ENCODE measurements around the gene CCDC146. TPM values are rescaled to one million over a fixed set of nuclear protein-coding genes. Genes with fewer than 3 reads are reported as not detected.
A peak's percentile ranks its signal among the peaks of the same experiment; 100 is the strongest.
"Not testable (repeated sequence)": the region's sequence is repeated elsewhere in the genome, so short reads cannot be mapped to it uniquely, and the experiment has no call there.

Gene CCDC146
- 2.1 TPM for polyA plus RNA-seq (2012; ENCODE audit: insufficient read depth, insufficient read length)

DNA sequence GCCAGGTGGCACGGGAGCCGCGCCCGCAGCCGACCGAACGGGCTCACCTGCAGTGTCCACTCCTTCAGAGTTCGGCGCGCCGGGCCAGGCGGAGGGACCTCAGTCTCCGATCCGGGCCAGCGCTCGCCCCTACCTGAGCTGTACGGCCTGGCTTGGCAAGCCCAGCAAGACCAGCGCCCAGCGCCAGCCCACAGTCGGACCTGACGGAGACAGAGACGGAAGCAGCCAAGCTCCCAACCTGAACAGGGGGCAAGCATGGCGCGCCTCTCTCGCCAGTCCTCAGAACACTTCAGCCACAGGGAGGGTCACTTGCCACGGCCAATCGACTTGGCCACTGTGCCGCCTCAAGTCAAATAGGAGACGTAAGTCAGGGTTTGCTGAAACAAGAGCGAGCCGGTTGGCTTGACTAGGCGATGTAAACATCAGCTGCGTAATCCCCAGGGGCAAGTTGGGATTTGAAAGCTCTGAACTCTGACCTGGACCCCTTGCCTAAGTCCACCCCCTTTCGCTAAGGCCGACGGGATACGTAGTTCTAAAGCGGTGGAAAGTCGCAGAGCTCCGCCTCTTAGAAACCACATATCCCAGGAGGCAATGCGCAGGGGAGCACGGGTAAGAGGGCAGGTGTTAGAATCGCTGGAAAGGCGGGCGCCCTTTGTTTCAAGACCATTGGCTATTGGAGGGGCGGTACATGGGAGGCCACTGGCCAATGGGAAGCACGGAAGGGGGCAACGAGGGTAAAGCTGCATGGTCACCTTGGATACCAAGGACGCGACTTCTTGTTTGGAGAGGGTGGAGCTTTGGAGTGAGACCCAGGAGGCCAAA is at the start of gene CCDC146:
CCDC146 (plus strand) TSS at position 756 of the 822 bp plus-strand sequence. CDS start 45,054 bp downstream, outside the sequence.
- DNase-seq (ENCODE audit: low read depth, low spot score): peak; percentile 98
- peak within 1 kb of the TSS; percentile 59 for H3K4me3 ChIP-seq (ENCODE audit: low read length)

GRCh38 chr7:77074786-77075396 is 47.5 kb upstream of the CCDC146 start:
- H3K4me3 ChIP-seq (ENCODE audit: low read length); DNase-seq (ENCODE audit: low read depth, low spot score): not testable (repeated sequence)

DNA sequence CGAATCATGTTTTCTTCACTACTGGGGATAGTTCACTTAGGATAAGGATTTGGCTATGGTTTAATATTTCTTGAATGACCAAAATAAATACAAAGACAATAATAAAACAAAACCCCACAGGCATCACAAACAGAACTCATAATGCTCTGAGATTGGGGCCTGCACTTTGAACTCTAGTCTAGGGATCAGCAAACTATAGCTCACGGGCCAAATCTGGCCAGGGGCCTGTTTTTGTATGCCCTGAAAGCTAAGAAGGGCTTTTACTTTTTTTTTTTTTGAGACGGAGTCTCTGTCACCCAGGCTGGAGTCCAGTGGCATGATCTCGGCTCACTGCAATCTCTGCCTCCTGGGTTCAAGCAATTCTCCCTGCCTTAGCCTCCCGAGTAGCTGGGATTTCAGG is 45.4 kb upstream of the CCDC146 start:
- not testable (repeated sequence) for H3K4me3 ChIP-seq (ENCODE audit: low read length); DNase-seq (ENCODE audit: low read depth, low spot score)

DNA sequence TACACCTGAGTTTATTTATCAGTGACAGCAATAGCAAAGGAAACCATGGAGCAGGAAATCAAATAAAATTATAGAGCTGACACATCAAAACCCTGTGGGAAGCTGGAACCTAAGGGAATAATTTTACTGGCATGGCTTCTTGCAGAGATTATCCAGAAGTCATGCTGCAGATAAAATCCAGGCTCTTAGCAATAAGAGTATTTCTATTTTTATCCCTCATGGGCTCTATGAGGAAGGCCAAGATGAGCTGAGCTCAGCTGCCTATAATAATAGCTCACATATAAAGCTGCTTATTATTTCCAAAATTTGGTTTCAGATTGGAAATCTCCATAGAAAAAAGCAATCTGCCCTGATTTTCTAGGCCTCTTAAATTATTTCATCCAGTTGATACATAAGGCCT is 43.3 kb upstream of the CCDC146 start:
- DNase-seq (ENCODE audit: low read depth, low spot score); H3K4me3 ChIP-seq (ENCODE audit: low read length): not testable (repeated sequence)

DNA sequence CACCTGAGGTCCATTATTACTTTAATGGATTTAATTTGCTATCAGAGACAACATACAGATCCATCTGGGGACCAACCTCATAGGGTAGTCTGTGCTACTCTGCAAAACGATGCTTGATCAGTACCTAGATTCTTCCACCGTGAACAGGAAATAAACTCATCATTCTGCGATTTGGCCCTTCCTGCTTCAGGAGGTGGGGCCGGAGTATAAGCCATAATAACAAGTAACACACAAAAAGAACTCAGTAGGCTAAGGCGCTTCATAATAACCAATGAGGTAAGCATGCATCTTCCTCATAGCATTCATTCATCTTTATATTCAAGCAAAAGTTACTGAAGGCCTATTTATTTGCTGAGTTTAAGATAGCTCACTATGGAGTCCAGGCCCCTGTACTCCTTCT is 42.8 kb upstream of the CCDC146 start:
- not testable (repeated sequence) for DNase-seq (ENCODE audit: low read depth, low spot score); H3K4me3 ChIP-seq (ENCODE audit: low read length)

DNA sequence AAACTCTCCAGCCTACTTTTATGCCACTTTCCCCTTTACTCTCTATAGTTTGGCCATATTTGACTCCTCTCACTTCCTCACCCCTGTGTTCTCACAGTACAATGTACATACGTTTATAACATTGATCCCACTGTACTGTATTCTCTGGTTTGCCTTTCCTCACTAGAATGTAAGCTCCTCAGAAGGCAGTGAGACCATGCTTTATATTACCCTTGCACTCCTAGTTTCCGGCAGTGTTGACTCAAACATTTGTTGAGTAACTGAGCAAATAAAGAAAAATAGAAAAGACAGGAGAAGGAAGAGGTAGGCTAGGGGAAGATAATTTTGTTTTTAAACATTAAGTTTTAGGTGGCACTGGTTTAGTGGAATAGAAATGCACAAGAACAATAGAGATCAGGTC is 42.2 kb upstream of the CCDC146 start:
- DNase-seq (ENCODE audit: low read depth, low spot score); H3K4me3 ChIP-seq (ENCODE audit: low read length): not testable (repeated sequence)

- DNase-seq (ENCODE audit: low read depth, low spot score); H3K4me3 ChIP-seq (ENCODE audit: low read length): not testable (repeated sequence)
Measured at GRCh38 chr7:77082192-77082591, 40.2 kb upstream of the CCDC146 start.

- DNase-seq (ENCODE audit: low read depth, low spot score); H3K4me3 ChIP-seq (ENCODE audit: low read length): not testable (repeated sequence)
Measured at GRCh38 chr7:77092301-77092700, 30.1 kb upstream of the CCDC146 start.

- not testable (repeated sequence) for H3K4me3 ChIP-seq (ENCODE audit: low read length); DNase-seq (ENCODE audit: low read depth, low spot score)
Measured at GRCh38 chr7:77100501-77100900, 21.9 kb upstream of the CCDC146 start.

GRCh38 chr7:77101187-77101586 is 21.2 kb upstream of the CCDC146 start:
- not testable (repeated sequence) for DNase-seq (ENCODE audit: low read depth, low spot score); H3K4me3 ChIP-seq (ENCODE audit: low read length)

- DNase-seq (ENCODE audit: low read depth, low spot score); H3K4me3 ChIP-seq (ENCODE audit: low read length): not testable (repeated sequence)
Measured at GRCh38 chr7:77102671-77103070, 19.7 kb upstream of the CCDC146 start.

DNA sequence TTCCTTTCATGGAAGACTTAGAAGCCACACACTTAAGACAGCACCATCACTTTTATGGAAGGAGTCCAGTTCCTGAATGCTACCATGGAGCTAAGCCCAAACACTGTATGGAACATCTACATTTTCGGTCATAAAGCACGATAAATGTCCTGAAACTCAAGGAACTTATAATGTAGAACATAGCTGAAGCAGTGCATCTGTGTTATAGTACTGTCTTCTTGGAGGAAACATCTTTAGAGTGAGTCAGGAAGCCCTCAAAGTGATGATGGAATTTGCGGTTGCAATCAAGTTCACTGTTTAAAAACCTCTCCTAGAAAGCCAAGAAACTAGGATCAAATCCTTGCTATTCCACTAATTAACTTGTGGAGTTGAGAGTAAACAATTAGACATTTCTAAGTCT is 16.5 kb upstream of the CCDC146 start:
- not testable (repeated sequence) for DNase-seq (ENCODE audit: low read depth, low spot score)

GRCh38 chr7:77107659-77108058 is 14.8 kb upstream of the CCDC146 start:
- not testable (repeated sequence) for DNase-seq (ENCODE audit: low read depth, low spot score); H3K4me3 ChIP-seq (ENCODE audit: low read length)

More for the DNA sequence above, 16.5 kb upstream of the CCDC146 start:
- H3K4me3 ChIP-seq (ENCODE audit: low read length): not testable (repeated sequence)

DNA sequence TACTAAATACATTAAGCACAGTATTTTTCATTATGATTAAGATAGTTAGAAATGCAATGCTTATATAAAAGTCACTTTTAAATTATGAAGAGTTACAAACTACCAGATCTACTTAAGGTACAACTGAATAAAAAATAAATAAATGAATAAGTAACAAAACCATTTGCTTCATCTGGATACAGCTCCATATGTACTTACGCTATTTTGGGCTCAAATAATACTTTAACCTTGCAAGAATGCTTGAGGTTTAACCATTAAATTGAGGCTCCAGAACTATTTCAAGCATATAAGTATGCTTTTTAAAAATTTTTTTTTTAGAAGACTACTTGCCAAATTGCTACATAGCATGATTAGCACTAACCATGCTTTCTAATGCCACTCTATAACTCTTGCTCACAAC is 14.1 kb upstream of the CCDC146 start:
- not testable (repeated sequence) for DNase-seq (ENCODE audit: low read depth, low spot score); H3K4me3 ChIP-seq (ENCODE audit: low read length)

DNA sequence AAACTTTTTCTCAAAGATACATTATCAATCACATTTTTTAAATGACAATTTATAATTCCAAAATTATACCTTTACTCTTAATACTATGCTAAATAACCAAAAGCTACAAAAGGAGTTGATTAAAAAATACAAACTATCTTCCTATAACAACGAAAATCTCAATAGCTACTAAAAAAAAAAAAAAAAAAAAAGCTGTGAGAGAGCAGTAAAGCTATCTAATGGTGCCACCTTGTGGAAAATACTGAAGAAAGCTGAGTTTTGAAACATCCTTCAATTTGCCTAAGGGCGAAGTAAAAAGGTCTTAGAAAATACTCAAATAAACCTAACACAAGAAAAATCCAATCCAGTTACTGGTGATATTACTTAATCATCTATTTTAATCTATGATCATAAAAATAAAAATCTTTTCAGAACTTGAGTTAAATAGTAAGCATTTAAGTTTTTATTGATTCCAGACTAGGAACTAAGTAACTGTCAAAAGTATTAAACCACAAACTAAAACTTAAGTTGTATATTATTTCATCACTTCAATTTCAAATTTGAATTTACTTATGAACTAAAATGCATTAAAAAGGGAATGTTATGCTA is 9.6 kb upstream of the CCDC146 start:
- not testable (repeated sequence) for DNase-seq (ENCODE audit: low read depth, low spot score); H3K4me3 ChIP-seq (ENCODE audit: low read length)

- not testable (repeated sequence) for H3K4me3 ChIP-seq (ENCODE audit: low read length); DNase-seq (ENCODE audit: low read depth, low spot score)
Measured at GRCh38 chr7:77125486-77125885, 3.1 kb downstream of the CCDC146 start.

DNA sequence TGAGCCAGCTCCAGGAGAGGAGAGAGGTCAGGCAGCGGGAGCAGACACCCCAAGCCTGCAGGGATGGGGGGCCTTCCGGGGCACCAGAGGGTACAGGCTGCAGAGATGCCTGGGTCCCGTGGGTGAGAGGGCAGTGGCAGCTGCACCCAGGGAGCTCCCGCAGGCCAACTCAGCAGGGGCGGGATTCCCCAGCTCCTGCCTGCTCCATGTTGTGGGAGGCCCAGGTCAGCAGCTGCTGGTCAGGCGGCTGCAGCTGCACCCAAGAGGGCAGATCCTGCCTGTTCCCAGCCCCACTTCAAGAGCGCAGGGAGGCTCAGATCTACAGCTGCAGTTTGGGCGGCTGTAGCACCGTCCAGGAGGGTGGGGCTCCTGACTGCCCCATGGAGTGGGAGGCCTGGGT is 4.6 kb downstream of the CCDC146 start:
- H3K4me3 ChIP-seq (ENCODE audit: low read length); DNase-seq (ENCODE audit: low read depth, low spot score): not testable (repeated sequence)

DNA sequence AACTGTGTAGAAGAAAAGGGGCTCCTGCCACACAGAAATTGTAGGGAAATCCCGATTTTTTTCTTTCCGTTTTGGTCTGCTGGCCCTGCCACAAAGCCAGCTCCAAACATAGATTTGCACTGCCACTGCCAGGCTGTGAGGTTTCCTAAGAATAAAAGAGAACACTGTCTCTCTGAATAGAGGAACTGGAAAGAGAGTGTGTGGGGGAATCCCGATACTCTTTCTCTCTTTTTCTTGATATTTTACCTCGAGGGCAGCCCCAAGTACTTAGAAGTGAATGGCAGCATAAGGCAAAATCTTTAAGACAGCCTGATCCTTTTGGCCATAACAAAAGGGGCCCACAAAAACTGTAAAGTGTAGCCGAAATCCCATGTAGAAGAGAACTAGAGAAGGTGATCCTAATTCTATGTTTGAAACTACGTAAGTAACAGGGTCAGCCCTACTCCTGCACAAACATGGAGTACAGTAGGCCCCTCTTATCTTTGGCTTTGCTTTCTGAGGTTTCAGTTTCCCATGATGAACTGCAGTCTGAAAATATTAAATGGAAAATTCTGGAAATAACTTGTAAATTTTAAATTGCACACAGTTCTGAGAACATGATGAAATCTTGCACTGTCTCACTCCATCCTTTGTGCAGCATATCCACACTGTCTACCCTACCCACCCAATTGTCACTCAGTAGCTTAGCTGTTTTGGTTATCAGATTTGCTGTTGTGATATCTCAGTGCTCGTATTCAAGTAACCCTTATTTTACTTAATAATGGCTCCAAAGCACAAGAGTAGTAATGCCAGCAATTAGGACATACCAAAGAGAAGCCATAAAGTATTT is 6.4 kb downstream of the CCDC146 start:
- not testable (repeated sequence) for H3K4me3 ChIP-seq (ENCODE audit: low read length); DNase-seq (ENCODE audit: low read depth, low spot score)

GRCh38 chr7:77131781-77132180 is 9.4 kb downstream of the CCDC146 start:
- DNase-seq (ENCODE audit: low read depth, low spot score); H3K4me3 ChIP-seq (ENCODE audit: low read length): not testable (repeated sequence)
